CD4-positive, alpha-beta T cell (primary cell): ENCODE measurements around the gene MINDY4B. TPM values are rescaled to one million over a fixed set of nuclear protein-coding genes. Genes with fewer than 3 reads are reported as not detected.

Experiments
- ATAC-seq: fragments of 200-7000 bp; cut with Tn5 transposase; one replicate; pipeline ENCODE4 v1.10.0; 2022; ENCODE audit warnings: mild to moderate bottlenecking; ENCODE audit not compliant: poor library complexity
- CTCF ChIA-PET: fragments of 350-600 bp; sonication (Branson Sonifier 250); formaldehyde crosslinking; loops from one replicate; lab custom pipeline; 2021; ENCODE audit warnings: antibody characterized with exemption, inconsistent platforms; lab: Charles Lee
- POLR2A ChIA-PET: fragments of 350-600 bp; sonication (Branson Sonifier 250); formaldehyde crosslinking; loops from one replicate; lab custom pipeline; 2021; ENCODE audit warnings: antibody characterized with exemption, inconsistent platforms; lab: Charles Lee
- DNase-seq, 14 experiments: peaks; one replicate each; pipeline ENCODE4 v3.0.0-alpha.2; 2013 to 2020; ENCODE audit warnings: mixed read lengths in 2 of 14
- H3K27ac ChIP-seq, 2 donors: one replicate each; pipeline versions ENCODE4 v1.5.1 to v1.7.0; 2013; ENCODE audit warnings: low read length in 2 of 2, low read depth in 1 of 2, mild to moderate bottlenecking in 1 of 2
- H3K27me3 ChIP-seq, 2 experiments: 1 replicate in 1 of 2; 2 replicates in 1 of 2; pipeline versions ENCODE4 v1.6.1 to v1.7.0; 2013; ENCODE audit warnings: low read length in 2 of 2, control low read depth in 1 of 2, mild to moderate bottlenecking in 1 of 2, moderate library complexity in 1 of 2; ENCODE audit not compliant: insufficient read depth in 2 of 2, control insufficient read depth in 1 of 2
- H3K36me3 ChIP-seq: one replicate; pipeline ENCODE4 v1.6.1; 2013; ENCODE audit warnings: low read length, control low read depth; ENCODE audit not compliant: insufficient read depth
- H3K4me1 ChIP-seq: one replicate; pipeline ENCODE4 v1.6.1; 2013; ENCODE audit warnings: low read length, control low read depth; ENCODE audit not compliant: insufficient read depth
- H3K4me3 ChIP-seq: one replicate; pipeline ENCODE4 v1.5.1; 2013; ENCODE audit warnings: mild to moderate bottlenecking, low read length, moderate library complexity
- H3K9me3 ChIP-seq, 2 experiments: 1 replicate in 1 of 2; 2 replicates in 1 of 2; pipeline versions ENCODE4 v1.6.1 to v1.7.0; 2013; ENCODE audit warnings: low read length in 2 of 2, mild to moderate bottlenecking in 2 of 2, control low read depth in 1 of 2, moderate library complexity in 1 of 2; ENCODE audit not compliant: control insufficient read depth in 1 of 2, insufficient read depth in 1 of 2
- H3K27ac Mint-ChIP-seq: one replicate; pipeline ENCODE4 v1.8.0; 2020; ENCODE audit warnings: mixed read lengths
- H3K27me3 Mint-ChIP-seq: one replicate; pipeline ENCODE4 v1.8.0; 2021; ENCODE audit warnings: mixed read lengths
- H3K36me3 Mint-ChIP-seq: one replicate; pipeline ENCODE4 v1.8.0; 2021; ENCODE audit warnings: low read depth, mixed read lengths
- H3K4me1 Mint-ChIP-seq: one replicate; pipeline ENCODE4 v1.8.0; 2021; ENCODE audit warnings: low read depth, mixed read lengths
- H3K4me3 Mint-ChIP-seq: one replicate; pipeline ENCODE4 v1.8.0; 2020; ENCODE audit warnings: mild to moderate bottlenecking, mixed read lengths
- H3K9me3 Mint-ChIP-seq: one replicate; pipeline ENCODE4 v1.8.0; 2020; ENCODE audit warnings: mixed read lengths
- intact Hi-C, 2 experiments: fragments of 100-400 bp; cut with DNase I in 1 of 2; cut with micrococcal nuclease in 1 of 2; formaldehyde crosslinking; loops; one replicate each; pipeline versions ENCODE4 v1.15.1 to v1.9.0; 2023 to 2025; cut with DNase I, micrococcal nuclease
- total RNA-seq, 174 experiments: library from RNA in 2 of 174; stranded (reverse) in 2 of 174; gene quantifications; one replicate each; pipeline ENCODE4 v1.2.3 and lab custom pipeline; 2021 to 2026
- TF ChIP-seq, protein P1 (sequence below): fragments of 200-600 bp; IDR thresholded peaks from one replicate; pipeline ENCODE4 v1.8.0; 2022; ENCODE audit warnings: antibody characterized with exemption, mild to moderate bottlenecking

Gene MINDY4B
- total RNA-seq, 2 experiments from 2014 or later = not detected

DNA sequence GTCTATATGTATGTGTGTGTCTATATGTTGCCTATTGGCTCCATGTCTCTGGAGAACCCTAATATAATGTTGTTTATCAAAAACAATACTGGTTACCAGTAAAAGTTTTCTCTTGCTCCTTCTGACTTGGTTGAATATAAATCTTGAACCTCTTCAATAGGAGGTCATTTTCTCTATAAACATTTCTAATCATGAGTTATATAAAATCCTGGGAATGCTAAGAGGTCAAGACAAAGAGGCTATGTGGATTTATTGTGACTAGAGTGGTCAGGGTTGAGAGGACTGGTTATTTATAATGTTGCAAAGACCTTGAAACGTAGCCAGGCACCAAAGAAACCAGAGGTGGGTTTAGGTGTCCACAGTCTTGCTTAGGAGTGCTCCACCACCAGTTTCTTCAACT is 1.2 kb upstream of the MINDY4B start:
- H3K4me1 Mint-ChIP-seq = no peaks in the 10 kb centered on the region
- no peaks in the 10 kb centered on the region for H3K36me3 Mint-ChIP-seq
- ChIA-PET CTCF (no interaction called here), POLR2A (no interaction called here)
- Histone ChIP-seq H3K4me1 (no peaks in the 10 kb centered on the region), H3K27me3 (peaks cover 0 to 22% of the 10 kb centered on the region in 2 experiments), H3K36me3 (no peaks in the 10 kb centered on the region), H3K27ac (no peak overlapping the region), H3K9me3 (no peaks in the 10 kb centered on the region), H3K4me3 (no peak overlapping the region)
- no peaks in the 10 kb centered on the region for H3K9me3 Mint-ChIP-seq
- intact Hi-C loops = no loop called here
- H3K4me3 Mint-ChIP-seq = no peak overlapping the region
- no peak overlapping the region for H3K27ac Mint-ChIP-seq
- peaks cover 29% of the 10 kb centered on the region for H3K27me3 Mint-ChIP-seq
- TF ChIP-seq, protein P1, sequence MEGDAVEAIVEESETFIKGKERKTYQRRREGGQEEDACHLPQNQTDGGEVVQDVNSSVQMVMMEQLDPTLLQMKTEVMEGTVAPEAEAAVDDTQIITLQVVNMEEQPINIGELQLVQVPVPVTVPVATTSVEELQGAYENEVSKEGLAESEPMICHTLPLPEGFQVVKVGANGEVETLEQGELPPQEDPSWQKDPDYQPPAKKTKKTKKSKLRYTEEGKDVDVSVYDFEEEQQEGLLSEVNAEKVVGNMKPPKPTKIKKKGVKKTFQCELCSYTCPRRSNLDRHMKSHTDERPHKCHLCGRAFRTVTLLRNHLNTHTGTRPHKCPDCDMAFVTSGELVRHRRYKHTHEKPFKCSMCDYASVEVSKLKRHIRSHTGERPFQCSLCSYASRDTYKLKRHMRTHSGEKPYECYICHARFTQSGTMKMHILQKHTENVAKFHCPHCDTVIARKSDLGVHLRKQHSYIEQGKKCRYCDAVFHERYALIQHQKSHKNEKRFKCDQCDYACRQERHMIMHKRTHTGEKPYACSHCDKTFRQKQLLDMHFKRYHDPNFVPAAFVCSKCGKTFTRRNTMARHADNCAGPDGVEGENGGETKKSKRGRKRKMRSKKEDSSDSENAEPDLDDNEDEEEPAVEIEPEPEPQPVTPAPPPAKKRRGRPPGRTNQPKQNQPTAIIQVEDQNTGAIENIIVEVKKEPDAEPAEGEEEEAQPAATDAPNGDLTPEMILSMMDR = no peak
- DNase-seq (no peak), ATAC-seq (no peak)

DNA sequence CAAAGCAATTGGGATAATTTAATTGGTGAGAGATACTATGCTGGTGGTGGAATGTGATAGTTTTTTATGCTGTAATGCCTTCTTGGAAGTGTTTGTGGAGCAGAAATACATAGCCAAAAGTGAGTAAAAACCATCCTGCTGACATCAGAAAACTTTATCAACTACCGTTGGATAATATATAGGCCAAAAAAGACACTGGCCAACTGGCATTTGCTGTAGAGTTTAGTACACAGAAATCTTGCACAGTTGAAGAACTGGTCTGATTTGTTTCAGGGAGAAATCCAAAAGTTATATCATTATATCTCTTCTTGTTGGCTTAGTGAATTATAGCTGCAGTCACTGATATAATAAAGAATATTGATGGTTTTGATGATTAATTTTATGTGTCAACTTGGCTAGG is 507 bp upstream of the MINDY4B start:
- peaks cover 0 to 22% of the 10 kb centered on the region in 2 experiments for H3K27me3 ChIP-seq
- H3K9me3 ChIP-seq = no peaks in the 10 kb centered on the region
- Mint-ChIP-seq H3K9me3 (no peaks in the 10 kb centered on the region), H3K36me3 (no peaks in the 10 kb centered on the region), H3K4me1 (no peaks in the 10 kb centered on the region), H3K27ac (no peak overlapping the region), H3K4me3 (no peak overlapping the region), H3K27me3 (peaks cover 23% of the 10 kb centered on the region)
- H3K36me3 ChIP-seq = no peaks in the 10 kb centered on the region
- ChIA-PET CTCF (interaction anchor here (1.7 kb wide), 1 partner anchor 11 kb away, joined by 4 read pairs; no protein-coding TSS in a partner anchor), POLR2A (no interaction called here)
- DNase-seq (no peak), ATAC-seq (no peak)
- TF ChIP-seq, protein P1 = no peak
- H3K4me3 ChIP-seq = no peak overlapping the region
- H3K27ac ChIP-seq = no peak overlapping the region
- intact Hi-C loops = no loop called here
- H3K4me1 ChIP-seq = no peaks in the 10 kb centered on the region

DNA sequence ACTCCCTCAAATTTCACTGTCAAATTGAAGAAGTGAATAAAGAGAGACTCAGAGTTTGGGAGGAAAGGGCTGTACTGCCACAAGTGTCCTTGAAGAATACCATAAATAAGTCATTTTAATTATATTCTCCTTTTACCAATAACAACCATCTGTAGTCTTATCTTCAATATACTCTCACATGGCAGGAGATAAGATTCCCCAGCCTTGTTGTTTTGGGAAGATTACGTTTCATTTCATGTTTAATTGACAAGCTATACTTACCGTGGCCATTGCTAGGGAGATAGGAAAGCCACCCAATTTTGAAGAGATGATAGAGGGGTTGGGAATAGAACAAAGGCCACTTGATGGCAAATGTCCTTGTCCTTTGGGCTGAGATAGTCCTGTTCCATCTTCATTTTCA is 2.3 kb downstream of the MINDY4B start:
- ChIA-PET POLR2A (no interaction called here), CTCF (no interaction called here)
- peaks cover 15% of the 10 kb centered on the region for H3K27me3 Mint-ChIP-seq

More for the DNA sequence above, 2.3 kb downstream of the MINDY4B start:
- Histone ChIP-seq H3K4me3 (no peak overlapping the region), H3K27ac (no peak overlapping the region), H3K9me3 (no peaks in the 10 kb centered on the region), H3K4me1 (no peaks in the 10 kb centered on the region), H3K36me3 (no peaks in the 10 kb centered on the region), H3K27me3 (peaks cover 0 to 22% of the 10 kb centered on the region in 2 experiments)
- no peaks in the 10 kb centered on the region for H3K4me1 Mint-ChIP-seq
- H3K27ac Mint-ChIP-seq = no peak overlapping the region
- no peak for ATAC-seq
- DNase-seq = no peak
- intact Hi-C loops = no loop called here
- TF ChIP-seq, protein P1 = no peak
- no peaks in the 10 kb centered on the region for H3K36me3 Mint-ChIP-seq
- H3K9me3 Mint-ChIP-seq = no peaks in the 10 kb centered on the region
- H3K4me3 Mint-ChIP-seq = no peak overlapping the region
